ENCODE measurements around the gene TKT. TPM values are rescaled to one million over a fixed set of nuclear protein-coding genes. Genes with fewer than 3 reads are reported as not detected.

TKT gene
- polyA plus RNA-seq, 4 donors: 58.8 to 407 (median 128) TPM

GRCh38 chr3:53234841-53235232, 21.0 kb downstream of the TKT start:
- DNase-seq: no peak
- H3K4me3 ChIP-seq (ENCODE audit: low read depth in 1 of 3, low read length in 3 of 3): no peak overlapping the region
- H3K4me1 ChIP-seq (ENCODE audit: control insufficient read depth in 3 of 3, insufficient read depth in 2 of 3, low read depth in 1 of 3, low read length in 2 of 3): peaks cover 2 to 27% (median 5%) of the 10 kb centered on the region in 3 donors
- WGBS, 3 donors: 90 to 95% (median 90%) methylated on average over 10 of the region's 10 CpGs
- no peaks in the 10 kb centered on the region for H3K9me3 ChIP-seq (ENCODE audit: control insufficient read depth in 2 of 2, insufficient read depth in 1 of 2, low read depth in 1 of 2, low read length in 1 of 2)
- peaks cover 6 to 90% (median 22%) of the 10 kb centered on the region in 3 donors for H3K36me3 ChIP-seq (ENCODE audit: control insufficient read depth in 3 of 3, insufficient read depth in 2 of 3, low read depth in 1 of 3, low read length in 3 of 3)
- FAIRE-seq: no peak
- no peak overlapping the region for H3K27ac ChIP-seq (ENCODE audit: low read depth in 1 of 3, low read length in 2 of 3)
- no peaks in the 10 kb centered on the region for H3K27me3 ChIP-seq (ENCODE audit: control insufficient read depth in 3 of 3, insufficient read depth in 3 of 3, low read length in 3 of 3)

GRCh38 chr3:53234130-53234840, 21.5 kb downstream of the TKT start:
- H3K4me1 ChIP-seq (ENCODE audit: control insufficient read depth in 3 of 3, insufficient read depth in 2 of 3, low read depth in 1 of 3, low read length in 2 of 3): peaks cover 2 to 27% (median 5%) of the 10 kb centered on the region in 3 donors
- H3K9me3 ChIP-seq (ENCODE audit: control insufficient read depth in 2 of 2, insufficient read depth in 1 of 2, low read depth in 1 of 2, low read length in 1 of 2): no peaks in the 10 kb centered on the region
- no peak overlapping the region for H3K4me3 ChIP-seq (ENCODE audit: low read depth in 1 of 3, low read length in 3 of 3)
- FAIRE-seq (no peak), DNase-seq (no peak)
- H3K36me3 ChIP-seq (ENCODE audit: control insufficient read depth in 3 of 3, insufficient read depth in 2 of 3, low read depth in 1 of 3, low read length in 3 of 3): peaks cover 10 to 90% (median 21%) of the 10 kb centered on the region in 3 donors
- H3K27me3 ChIP-seq (ENCODE audit: control insufficient read depth in 3 of 3, insufficient read depth in 3 of 3, low read length in 3 of 3): no peaks in the 10 kb centered on the region
- H3K27ac ChIP-seq (ENCODE audit: low read depth in 1 of 3, low read length in 2 of 3): no peak overlapping the region
- WGBS, 3 donors: 71 to 82% (median 76%) methylated on average over 15 of the region's 15 CpGs

- Histone ChIP-seq H3K27me3 (ENCODE audit: control insufficient read depth in 3 of 3, insufficient read depth in 3 of 3, low read length in 3 of 3) (no peaks in the 10 kb centered on the region), H3K27ac (ENCODE audit: low read depth in 1 of 3, low read length in 2 of 3) (no peak overlapping the region), H3K9me3 (ENCODE audit: control insufficient read depth in 2 of 2, insufficient read depth in 1 of 2, low read depth in 1 of 2, low read length in 1 of 2) (no peaks in the 10 kb centered on the region), H3K4me1 (ENCODE audit: control insufficient read depth in 3 of 3, insufficient read depth in 2 of 3, low read depth in 1 of 3, low read length in 2 of 3) (peaks cover 2 to 14% (median 2%) of the 10 kb centered on the region in 3 donors), H3K4me3 (ENCODE audit: low read depth in 1 of 3, low read length in 3 of 3) (no peak overlapping the region), H3K36me3 (ENCODE audit: control insufficient read depth in 3 of 3, insufficient read depth in 2 of 3, low read depth in 1 of 3, low read length in 3 of 3) (peaks cover 16 to 91% (median 18%) of the 10 kb centered on the region in 3 donors)
- DNase-seq: no peak
- WGBS, 3 donors: 80 to 88% (median 80%) methylated on average over 16 to 18 of the region's 18 CpGs
- FAIRE-seq: no peak
These were observed 23.0 kb downstream of the TKT start for GRCh38 chr3:53232641-53233377.

- Histone ChIP-seq H3K9me3 (ENCODE audit: control insufficient read depth in 2 of 2, insufficient read depth in 1 of 2, low read depth in 1 of 2, low read length in 1 of 2) (no peaks in the 10 kb centered on the region), H3K27ac (ENCODE audit: low read depth in 1 of 3, low read length in 2 of 3) (no peak overlapping the region), H3K27me3 (ENCODE audit: control insufficient read depth in 3 of 3, insufficient read depth in 3 of 3, low read length in 3 of 3) (no peaks in the 10 kb centered on the region), H3K36me3 (ENCODE audit: control insufficient read depth in 3 of 3, insufficient read depth in 2 of 3, low read depth in 1 of 3, low read length in 3 of 3) (peaks cover 20 to 97% (median 23%) of the 10 kb centered on the region in 3 donors), H3K4me3 (ENCODE audit: low read depth in 1 of 3, low read length in 3 of 3) (no peak overlapping the region), H3K4me1 (ENCODE audit: control insufficient read depth in 3 of 3, insufficient read depth in 2 of 3, low read depth in 1 of 3, low read length in 2 of 3) (peaks cover 2 to 11% (median 2%) of the 10 kb centered on the region in 3 donors)
- 85 to 91% (median 88%) methylated on average over 13 of the region's 13 CpGs for WGBS, 3 donors
- DNase-seq (no peak), FAIRE-seq (no peak)
These were observed 24.0 kb downstream of the TKT start for GRCh38 chr3:53231532-53232511.

GRCh38 chr3:53230789-53231188, 25.0 kb downstream of the TKT start:
- WGBS, 3 donors: 94 to 97% (median 96%) methylated on average over 5 of the region's 5 CpGs
- no peak for FAIRE-seq
- DNase-seq: no peak

GRCh38 chr3:53230041-53230621, 25.7 kb downstream of the TKT start:
- no peak for FAIRE-seq
- DNase-seq: no peak
- 81 to 92% (median 87%) methylated on average over 16 of the region's 16 CpGs for WGBS, 3 donors
- Histone ChIP-seq H3K36me3 (ENCODE audit: control insufficient read depth in 3 of 3, insufficient read depth in 2 of 3, low read depth in 1 of 3, low read length in 3 of 3) (peaks cover 20 to 97% (median 31%) of the 10 kb centered on the region in 3 donors), H3K27me3 (ENCODE audit: control insufficient read depth in 3 of 3, insufficient read depth in 3 of 3, low read length in 3 of 3) (no peaks in the 10 kb centered on the region), H3K4me1 (ENCODE audit: control insufficient read depth in 3 of 3, insufficient read depth in 2 of 3, low read depth in 1 of 3, low read length in 2 of 3) (no peaks in the 10 kb centered on the region), H3K9me3 (ENCODE audit: control insufficient read depth in 2 of 2, insufficient read depth in 1 of 2, low read depth in 1 of 2, low read length in 1 of 2) (no peaks in the 10 kb centered on the region), H3K4me3 (ENCODE audit: low read depth in 1 of 3, low read length in 3 of 3) (no peak overlapping the region), H3K27ac (ENCODE audit: low read depth in 1 of 3, low read length in 2 of 3) (no peak overlapping the region)

More at GRCh38 chr3:53230789-53231188, 25.0 kb downstream of the TKT start:
- Histone ChIP-seq H3K36me3 (ENCODE audit: control insufficient read depth in 3 of 3, insufficient read depth in 2 of 3, low read depth in 1 of 3, low read length in 3 of 3) (peaks cover 20 to 97% (median 24%) of the 10 kb centered on the region in 3 donors), H3K27me3 (ENCODE audit: control insufficient read depth in 3 of 3, insufficient read depth in 3 of 3, low read length in 3 of 3) (no peaks in the 10 kb centered on the region), H3K4me3 (ENCODE audit: low read depth in 1 of 3, low read length in 3 of 3) (no peak overlapping the region), H3K27ac (ENCODE audit: low read depth in 1 of 3, low read length in 2 of 3) (no peak overlapping the region), H3K4me1 (ENCODE audit: control insufficient read depth in 3 of 3, insufficient read depth in 2 of 3, low read depth in 1 of 3, low read length in 2 of 3) (peaks cover 0 to under 1% (median 0%) of the 10 kb centered on the region in 3 donors), H3K9me3 (ENCODE audit: control insufficient read depth in 2 of 2, insufficient read depth in 1 of 2, low read depth in 1 of 2, low read length in 1 of 2) (no peaks in the 10 kb centered on the region)

- H3K27me3 ChIP-seq (ENCODE audit: control insufficient read depth in 3 of 3, insufficient read depth in 3 of 3, low read length in 3 of 3): no peaks in the 10 kb centered on the region
- H3K4me3 ChIP-seq (ENCODE audit: low read depth in 1 of 3, low read length in 3 of 3): no peak overlapping the region
- H3K9me3 ChIP-seq (ENCODE audit: control insufficient read depth in 2 of 2, insufficient read depth in 1 of 2, low read depth in 1 of 2, low read length in 1 of 2): no peaks in the 10 kb centered on the region
- 93 to 97% (median 96%) methylated on average over 2 of the region's 2 CpGs for WGBS, 3 donors
- no peak for DNase-seq
- H3K36me3 ChIP-seq (ENCODE audit: control insufficient read depth in 3 of 3, insufficient read depth in 2 of 3, low read depth in 1 of 3, low read length in 3 of 3): peaks cover 17 to 97% (median 34%) of the 10 kb centered on the region in 3 donors
- FAIRE-seq: no peak
- H3K27ac ChIP-seq (ENCODE audit: low read depth in 1 of 3, low read length in 2 of 3): no peak overlapping the region
- no peaks in the 10 kb centered on the region for H3K4me1 ChIP-seq (ENCODE audit: control insufficient read depth in 3 of 3, insufficient read depth in 2 of 3, low read depth in 1 of 3, low read length in 2 of 3)
These were observed 26.2 kb downstream of the TKT start for GRCh38 chr3:53229606-53230005.
